Tibial nerve (tissue), 4 donors: ENCODE results near the gene CACNA1A.

Experiments used
- CTCF ChIP-seq, 5 experiments: fragments of 200-600 bp in 3 of 5; fragments of 450-650 bp in 2 of 5; sonication (generic) in 3 of 5; IDR thresholded peaks; one replicate each; pipeline ENCODE4 v1.5.1; 2016 to 2019; ENCODE audit warnings: antibody characterized with exemption in 5 of 5, mild to moderate bottlenecking in 3 of 5, moderate library complexity in 2 of 5
- EP300 ChIP-seq, 2 donors: sonication (generic); formaldehyde crosslinking; IDR thresholded peaks; one replicate each; pipeline ENCODE4 v1.6.1; 2017; ENCODE audit warnings: antibody characterized with exemption in 2 of 2, mild to moderate bottlenecking in 1 of 2

DNA sequence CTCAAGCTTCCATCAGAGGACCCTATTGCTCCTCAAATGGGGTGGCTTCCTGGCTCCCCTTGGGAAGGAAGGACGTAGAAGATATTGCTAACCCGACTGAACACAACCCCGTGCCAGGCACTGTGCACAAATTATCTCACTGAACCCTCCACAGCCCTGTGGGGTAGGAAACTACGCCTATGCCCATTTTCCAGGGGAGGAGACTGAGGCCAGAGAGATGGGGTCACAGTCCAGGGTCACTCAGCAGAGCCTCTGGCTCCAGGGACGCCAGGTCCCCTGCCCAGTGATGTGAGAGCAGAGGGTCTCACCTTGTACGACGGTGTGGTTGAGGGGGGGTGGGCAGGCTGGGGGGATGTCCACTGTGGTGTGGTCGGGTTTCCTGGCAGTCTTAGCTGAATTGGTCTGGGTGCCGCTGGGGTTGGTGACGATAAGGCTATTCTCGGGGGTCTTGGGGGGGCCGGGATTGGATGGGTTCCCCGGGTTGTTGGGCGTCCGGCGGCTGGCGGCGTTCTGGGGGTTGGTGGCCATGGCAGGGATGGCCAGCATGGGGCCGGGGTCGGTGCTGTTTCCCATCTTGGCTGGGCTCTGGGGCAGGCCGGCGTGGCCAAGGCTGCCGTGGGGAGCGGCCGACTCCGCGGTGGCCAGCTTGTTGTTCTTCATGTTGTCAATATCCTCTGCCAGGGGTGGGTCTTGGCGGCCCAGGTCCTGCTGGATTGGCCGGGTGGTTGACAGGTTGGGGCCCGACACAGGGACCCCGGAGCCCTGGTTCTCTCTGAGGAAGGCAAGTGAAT lies 219.9 kb downstream of the CACNA1A start:
- TF ChIP-seq CTCF (IDR thresholded peaks at IDR 0.05): no peak
- TF ChIP-seq EP300 (IDR thresholded peaks at IDR 0.05): no peak
